Body of pancreas (tissue), 4 donors: ENCODE measurements around the gene ERC1.

Experiments used
- POLR2A ChIP-seq, 3 donors: fragments of 450-650 bp; IDR thresholded peaks; one replicate each; pipeline ENCODE4 v1.6.1; 2016; ENCODE audit warnings: antibody characterized with exemption in 3 of 3, mild to moderate bottlenecking in 2 of 3
- TF ChIP-seq, protein P1 (sequence below), 7 experiments: fragments of 450-650 bp in 4 of 7; fragments of 200-600 bp in 3 of 7; sonication (generic) in 3 of 7; IDR thresholded peaks; one replicate each; pipeline ENCODE4 v1.5.1; 2016 to 2019; ENCODE audit warnings: antibody characterized with exemption in 7 of 7

DNA sequence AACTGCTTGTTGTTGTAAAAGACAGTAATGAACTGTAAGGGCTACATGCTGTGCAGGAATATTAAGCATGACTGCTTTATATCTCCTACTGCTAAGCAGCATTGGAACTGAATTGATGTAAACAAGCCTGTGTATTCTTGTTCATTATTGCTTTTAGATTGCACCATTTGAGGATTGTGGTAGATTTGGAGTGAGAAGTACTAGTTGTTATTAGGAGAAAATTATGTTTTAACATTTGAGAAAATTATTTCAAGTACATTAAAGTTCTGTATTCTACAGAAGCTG is 212.7 kb downstream of the ERC1 start:
- no peak for TF ChIP-seq POLR2A (IDR thresholded peaks at IDR 0.05)
- TF ChIP-seq, protein P1, sequence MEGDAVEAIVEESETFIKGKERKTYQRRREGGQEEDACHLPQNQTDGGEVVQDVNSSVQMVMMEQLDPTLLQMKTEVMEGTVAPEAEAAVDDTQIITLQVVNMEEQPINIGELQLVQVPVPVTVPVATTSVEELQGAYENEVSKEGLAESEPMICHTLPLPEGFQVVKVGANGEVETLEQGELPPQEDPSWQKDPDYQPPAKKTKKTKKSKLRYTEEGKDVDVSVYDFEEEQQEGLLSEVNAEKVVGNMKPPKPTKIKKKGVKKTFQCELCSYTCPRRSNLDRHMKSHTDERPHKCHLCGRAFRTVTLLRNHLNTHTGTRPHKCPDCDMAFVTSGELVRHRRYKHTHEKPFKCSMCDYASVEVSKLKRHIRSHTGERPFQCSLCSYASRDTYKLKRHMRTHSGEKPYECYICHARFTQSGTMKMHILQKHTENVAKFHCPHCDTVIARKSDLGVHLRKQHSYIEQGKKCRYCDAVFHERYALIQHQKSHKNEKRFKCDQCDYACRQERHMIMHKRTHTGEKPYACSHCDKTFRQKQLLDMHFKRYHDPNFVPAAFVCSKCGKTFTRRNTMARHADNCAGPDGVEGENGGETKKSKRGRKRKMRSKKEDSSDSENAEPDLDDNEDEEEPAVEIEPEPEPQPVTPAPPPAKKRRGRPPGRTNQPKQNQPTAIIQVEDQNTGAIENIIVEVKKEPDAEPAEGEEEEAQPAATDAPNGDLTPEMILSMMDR (IDR thresholded peaks at IDR 0.05) = no peak
